GM19025 (cell line): ENCODE results near the gene DMAP1.
"Not testable (repeated sequence)": the region's sequence is repeated elsewhere in the genome, so short reads cannot be mapped to it uniquely, and the experiment has no call there.

Experiments
- ATAC-seq: cut with Tn5 transposase; IDR thresholded peaks from one replicate; pipeline ENCODE4 v1.9.1; 2021; ENCODE audit warnings: mild to moderate bottlenecking, low read depth, moderate library complexity; ENCODE audit not compliant: unreplicated experiment

The DMAP1 gene

GRCh38 chr1:44213222-44214112, at the start of gene DMAP1:
Gene DMAP1 (plus strand): TSS chr1:44213471. CDS start chr1:44213754, 283 bp downstream.
- ATAC-seq = no peak

DNA sequence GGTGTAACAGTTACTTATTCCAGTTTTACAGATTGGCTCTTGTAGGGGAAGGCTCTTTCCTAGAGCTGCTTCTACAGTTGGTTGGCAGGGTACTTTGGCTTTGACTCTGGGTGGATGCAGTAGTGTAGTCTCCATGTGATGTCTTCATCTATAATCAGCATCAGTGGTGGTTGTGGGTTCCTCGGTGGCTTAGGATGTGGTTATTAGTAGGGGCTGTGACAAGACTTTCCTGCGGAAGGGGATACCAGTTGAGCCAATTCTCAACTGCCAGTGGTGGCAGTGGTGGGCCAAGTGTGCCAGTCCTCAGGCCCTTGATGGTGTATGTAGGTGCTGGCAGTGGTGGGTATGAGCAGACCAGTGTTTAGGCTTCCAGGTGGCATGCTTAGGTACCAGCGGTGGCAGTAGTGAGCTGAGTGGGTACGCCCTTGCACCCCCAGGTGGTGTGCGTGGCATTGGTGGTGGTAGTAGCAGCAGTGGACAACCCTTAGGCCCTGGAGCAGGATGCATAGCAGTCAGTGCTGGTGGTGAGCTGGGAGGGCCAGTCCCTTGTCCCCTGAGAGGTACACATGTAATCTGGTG, 44.7 kb upstream of the DMAP1 start:
- no peak for ATAC-seq

DNA sequence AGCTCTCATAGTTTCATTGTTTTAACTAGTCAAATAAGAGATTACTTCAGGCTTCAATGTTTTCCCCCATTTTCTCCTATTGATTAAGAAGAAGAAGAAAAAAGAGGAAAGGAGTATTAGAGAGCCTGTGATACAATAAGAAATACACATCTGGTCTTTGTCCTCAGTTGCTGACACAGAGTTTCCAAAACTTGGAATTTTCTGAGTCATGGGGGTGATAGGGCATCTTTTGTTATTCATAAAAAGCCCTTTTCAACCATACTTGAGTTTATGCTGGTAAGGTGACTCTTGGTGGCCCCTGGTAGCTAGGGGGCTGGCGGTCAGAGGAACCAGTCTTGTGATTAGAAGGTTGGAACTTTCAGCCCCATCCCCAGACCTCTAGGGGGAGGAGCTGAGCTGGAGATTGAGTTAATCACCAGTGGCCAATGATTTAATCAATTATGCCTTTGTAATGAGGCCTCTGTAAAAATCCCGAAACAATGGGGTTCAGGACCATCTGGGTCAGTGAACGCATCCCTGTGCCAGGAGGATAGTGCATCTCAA, 42.9 kb upstream of the DMAP1 start:
- no peak for ATAC-seq

- ATAC-seq = no peak
These were observed 38.6 kb upstream of the DMAP1 start for GRCh38 chr1:44174630-44175029.

- ATAC-seq = no peak
These were observed 12.9 kb upstream of the DMAP1 start for GRCh38 chr1:44200336-44200735.

DNA sequence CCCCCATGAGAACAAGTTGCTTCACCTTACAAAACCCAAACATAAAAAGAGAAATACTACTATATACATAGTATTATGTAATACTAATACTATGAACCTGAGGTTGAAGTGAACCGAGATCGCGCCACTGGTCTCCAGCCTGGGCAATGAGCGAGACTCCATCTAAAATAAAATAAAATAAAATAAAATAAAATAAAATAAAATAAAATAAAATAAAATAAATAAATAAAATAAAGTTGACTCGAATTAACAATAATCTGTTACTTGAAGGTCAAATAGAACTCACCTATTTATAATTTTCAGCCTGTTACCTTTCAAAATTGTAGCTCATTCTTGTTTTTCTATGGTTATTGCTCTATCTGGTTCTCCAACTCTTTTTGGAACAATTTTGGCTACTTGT, 6.7 kb upstream of the DMAP1 start:
- ATAC-seq = not testable (repeated sequence)

DNA sequence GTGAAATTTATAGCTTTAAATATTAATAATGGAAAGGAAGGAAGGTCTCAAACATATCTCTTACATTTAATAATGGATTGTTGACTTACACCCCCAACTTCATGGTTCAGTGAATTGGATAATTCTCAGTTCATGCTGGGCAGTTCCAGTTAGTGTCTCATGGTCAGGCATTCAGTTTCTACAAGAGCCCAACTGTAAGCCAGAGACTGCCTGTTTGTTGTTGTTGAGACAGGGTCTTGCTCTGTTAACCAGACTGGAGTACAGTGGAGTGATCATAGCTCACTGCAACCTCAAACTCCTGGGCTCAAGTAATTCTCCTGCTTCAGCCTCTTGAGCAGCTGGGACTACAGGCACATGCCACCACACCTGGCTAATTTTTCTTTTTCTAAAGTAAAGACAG, 5.0 kb upstream of the DMAP1 start:
- no peak for ATAC-seq

GRCh38 chr1:44210595-44210994, 2.7 kb upstream of the DMAP1 start:
- ATAC-seq = no peak

DNA sequence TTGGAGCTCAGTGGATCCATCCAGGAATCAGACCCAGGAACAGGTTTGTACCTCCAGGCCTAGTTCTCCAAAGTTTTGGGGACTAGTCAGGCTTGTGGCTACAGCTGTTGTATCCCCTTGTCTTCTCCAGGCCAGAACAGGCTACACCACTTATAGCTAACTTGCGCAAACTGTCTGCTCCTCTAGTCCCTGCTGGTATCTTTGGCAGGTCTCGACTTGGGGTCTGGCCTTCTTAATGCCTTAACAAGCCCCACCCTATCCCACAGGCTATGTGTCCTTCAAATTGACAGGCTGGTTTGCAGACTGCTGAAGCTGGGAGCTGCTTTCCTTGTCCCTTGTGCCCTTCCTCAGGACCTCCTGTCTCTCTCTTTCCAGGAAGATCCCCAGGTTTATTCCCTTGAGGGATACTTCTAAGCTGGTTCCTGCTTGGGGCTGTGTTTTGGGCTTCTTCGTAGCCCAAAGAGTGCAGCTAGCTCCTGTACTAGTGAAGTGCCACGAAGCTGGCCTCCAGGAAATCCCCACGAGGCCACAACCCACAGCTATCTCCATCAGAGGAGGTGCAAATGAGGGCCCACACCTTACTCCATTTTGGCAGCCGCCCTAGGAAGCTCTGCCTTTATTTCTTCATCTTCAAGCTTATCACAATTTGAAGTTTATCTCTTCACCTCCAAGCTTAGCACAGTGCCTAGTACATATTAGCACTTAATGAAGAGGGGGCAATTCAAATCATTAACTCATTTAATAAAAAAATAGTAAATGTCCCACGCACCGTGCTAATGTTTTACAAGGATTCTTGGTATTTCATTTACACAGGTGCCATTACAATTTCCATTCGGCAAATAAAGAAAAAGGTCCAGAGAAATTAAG, 683 bp upstream of the DMAP1 start:
- no peak for ATAC-seq

DNA sequence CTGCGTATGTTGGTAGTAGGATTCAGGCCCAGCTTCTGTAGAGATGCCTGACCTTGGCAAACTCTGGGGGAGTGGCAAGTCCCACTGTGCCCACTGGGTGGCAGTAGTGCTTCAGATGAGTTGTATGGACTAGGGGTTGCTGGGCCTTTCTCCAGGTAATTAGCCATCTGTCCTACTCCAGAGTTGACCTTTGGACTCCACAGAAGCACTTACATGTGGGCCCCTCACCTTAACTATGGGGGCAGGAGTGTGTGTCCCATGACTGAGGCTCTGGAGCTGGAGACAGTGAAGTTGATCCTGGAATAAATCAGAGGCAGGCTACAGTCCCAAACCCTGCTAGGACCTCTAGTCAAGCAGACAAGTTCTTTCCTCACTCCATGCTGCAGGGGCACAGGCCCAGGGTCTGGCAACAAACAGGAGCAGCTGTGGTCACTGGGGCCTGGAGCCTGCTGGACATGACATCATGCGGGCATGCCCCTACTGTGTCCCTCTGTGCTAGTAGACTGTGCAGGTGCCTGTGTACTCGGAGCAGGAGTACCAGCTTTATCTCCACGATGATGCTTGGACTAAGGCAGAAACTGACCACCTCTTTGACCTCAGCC, 4.6 kb downstream of the DMAP1 start:
- no peak for ATAC-seq

DNA sequence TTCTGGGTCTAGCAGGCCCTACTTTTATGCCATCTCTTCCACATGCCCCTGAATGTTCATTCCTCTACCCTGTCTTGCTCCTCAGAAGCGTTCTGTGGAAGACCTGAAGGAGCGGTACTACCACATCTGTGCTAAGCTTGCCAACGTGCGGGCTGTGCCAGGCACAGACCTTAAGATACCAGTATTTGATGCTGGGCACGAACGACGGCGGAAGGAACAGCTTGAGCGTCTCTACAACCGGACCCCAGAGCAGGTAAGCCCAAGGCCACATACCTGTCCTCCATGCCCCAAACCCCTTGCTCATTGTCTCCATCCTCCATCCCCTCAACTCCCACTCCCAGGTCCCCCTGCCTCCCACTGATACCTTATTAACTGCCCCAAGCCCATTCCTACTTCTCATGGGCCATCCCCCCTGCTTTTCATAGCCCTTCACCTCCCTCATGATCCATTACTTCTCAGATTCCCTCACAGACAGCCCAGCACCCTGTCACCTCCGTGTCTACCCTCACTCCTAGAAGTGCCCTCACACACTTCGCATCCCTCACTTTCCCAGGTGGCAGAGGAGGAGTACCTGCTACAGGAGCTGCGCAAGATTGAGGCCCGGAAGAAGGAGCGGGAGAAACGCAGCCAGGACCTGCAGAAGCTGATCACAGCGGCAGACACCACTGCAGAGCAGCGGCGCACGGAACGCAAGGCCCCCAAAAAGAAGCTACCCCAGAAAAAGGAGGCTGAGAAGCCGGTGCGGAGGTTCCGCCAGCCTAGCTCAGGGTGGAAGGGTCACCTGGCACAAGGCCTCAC, 5.4 kb downstream of the DMAP1 start:
- no peak for ATAC-seq

GRCh38 chr1:44219301-44219626, 6.0 kb downstream of the DMAP1 start:
- no peak for ATAC-seq

- no peak for ATAC-seq
These were observed 6.9 kb downstream of the DMAP1 start for GRCh38 chr1:44220001-44220751.

GRCh38 chr1:44220755-44221154, 7.5 kb downstream of the DMAP1 start:
- no peak for ATAC-seq

DNA sequence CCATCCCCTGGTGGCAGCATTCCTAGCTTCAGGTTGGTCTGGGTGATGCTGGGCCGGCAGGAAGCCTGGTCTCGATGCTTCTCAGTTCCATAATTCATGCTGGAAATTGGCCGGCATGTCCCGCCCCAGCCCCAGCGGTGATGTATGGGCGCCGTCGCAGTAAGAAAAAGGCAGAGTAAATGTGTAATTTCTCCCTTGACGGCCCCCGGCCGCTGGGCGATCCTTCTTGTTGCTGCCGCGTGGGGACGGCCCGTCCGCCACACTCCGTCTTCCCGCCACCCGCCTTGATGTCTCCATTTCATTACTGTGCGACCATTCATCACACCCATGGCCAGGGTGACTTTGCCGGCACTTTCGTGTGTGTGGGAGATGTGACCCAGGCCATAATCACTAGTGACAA, 8.5 kb downstream of the DMAP1 start:
- no peak for ATAC-seq

DNA sequence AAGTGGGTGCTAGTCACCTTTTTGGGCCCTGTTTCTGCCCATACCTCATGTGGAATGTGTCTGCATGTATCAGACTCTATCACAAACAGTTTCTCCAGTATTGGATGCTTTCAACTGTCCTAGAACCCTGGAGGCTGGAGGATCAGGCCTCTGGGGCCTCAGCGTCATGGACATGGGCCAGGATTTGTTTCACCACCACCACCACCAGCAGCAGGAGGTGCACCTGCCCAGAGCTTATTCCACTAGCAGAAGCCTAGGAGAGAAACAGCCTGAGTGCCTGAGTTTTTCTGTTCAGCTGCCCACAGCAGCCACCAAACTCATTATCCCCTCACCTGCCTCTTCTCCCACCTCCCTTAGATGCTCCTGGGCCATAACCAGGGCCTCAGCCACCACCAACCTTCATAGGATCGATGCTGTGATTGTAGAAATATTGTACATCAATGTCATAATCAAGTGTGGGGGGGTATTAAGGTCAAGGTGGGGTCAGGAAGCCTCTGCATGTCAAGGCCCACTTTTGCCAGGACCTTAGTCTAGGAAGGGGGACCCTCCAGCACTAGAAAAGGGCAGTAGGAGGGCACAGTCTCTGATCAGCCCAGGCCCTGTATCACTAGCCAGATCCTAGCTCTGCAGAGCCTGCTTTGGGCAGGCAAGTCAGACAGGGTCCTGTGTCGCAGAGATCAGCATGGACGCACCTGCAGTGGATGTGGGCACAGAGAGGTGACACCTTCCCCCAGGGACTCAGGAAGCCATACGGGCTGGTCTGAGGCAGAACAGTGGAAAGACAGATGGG, 9.3 kb downstream of the DMAP1 start:
- no peak for ATAC-seq

GRCh38 chr1:44223187-44223610, 9.9 kb downstream of the DMAP1 start:
- ATAC-seq = no peak

- no peak for ATAC-seq
These were observed 12.5 kb downstream of the DMAP1 start for GRCh38 chr1:44225761-44226160.
